Measurements from ENCODE around the gene CARHSP1.

DNA sequence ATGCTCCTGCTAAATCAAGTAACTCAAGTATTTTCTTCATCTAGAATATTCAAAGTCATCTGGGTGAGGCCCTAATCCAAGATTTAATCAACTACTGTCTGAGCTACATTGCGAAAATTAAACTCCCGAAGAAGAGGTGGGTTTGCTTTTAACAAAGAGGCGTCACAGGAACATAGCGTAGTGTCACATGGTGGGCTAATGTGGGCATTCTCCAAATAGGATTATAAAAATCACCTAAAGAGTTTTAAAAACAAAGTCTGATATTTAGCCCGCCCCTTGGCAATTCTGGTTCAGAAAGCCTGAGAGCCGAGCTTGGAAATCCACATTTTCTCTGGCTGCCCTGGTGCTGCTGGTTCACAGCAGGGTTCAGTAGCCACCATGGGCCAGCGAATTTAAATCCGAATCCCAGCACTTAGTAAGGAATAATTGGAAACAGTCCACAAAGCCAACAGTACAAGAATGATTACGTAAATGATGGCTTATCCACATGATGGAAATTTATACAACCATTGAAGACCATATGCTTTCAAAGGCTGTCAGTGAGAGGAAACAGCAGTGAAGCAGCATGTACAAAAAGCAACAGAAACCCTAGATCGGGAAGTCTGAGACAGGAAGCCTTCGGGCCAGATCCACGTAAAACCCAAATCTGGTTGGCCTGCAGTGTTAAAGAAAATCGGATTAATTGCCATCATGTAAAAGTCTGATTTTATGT is 62.4 kb downstream of the CARHSP1 start:
- no peak for TF ChIP-seq POLR2A (IDR thresholded peaks at IDR 0.05; ENCODE audit: low read depth, low read length)
- TF ChIP-seq POLR2AphosphoS5 (IDR thresholded peaks at IDR 0.05; ENCODE audit: low read depth, low read length) = no peak
- no peak for TF ChIP-seq TAF1 (IDR thresholded peaks at IDR 0.05; ENCODE audit: borderline replicate concordance, low read depth, low read length)

Measured in GM12892 (cell line).